Suprapubic skin (tissue), 4 donors: Measurements from ENCODE around the gene GOLGA8R. TPM values are rescaled to one million over a fixed set of nuclear protein-coding genes. Genes with fewer than 3 reads are reported as not detected.
A peak's percentile ranks its signal among the peaks of the same experiment; 100 is the strongest.
"Not testable (repeated sequence)": the region's sequence is repeated elsewhere in the genome, so short reads cannot be mapped to it uniquely, and the experiment has no call there.

Source experiments
- DNase-seq, 2 donors: peaks; one replicate each; pipeline ENCODE4 v3.0.0-alpha.2; 2019; ENCODE audit warnings: low spot score in 2 of 2
- H3K27ac ChIP-seq: fragments of 200-600 bp; sonication (generic); one replicate; pipeline ENCODE4 v1.5.1; 2019
- H3K27me3 ChIP-seq: fragments of 200-600 bp; sonication (generic); one replicate; pipeline ENCODE4 v1.5.1; 2019
- H3K36me3 ChIP-seq: fragments of 200-600 bp; sonication (generic); one replicate; pipeline ENCODE4 v1.5.1; 2019
- H3K4me1 ChIP-seq: fragments of 200-600 bp; sonication (generic); one replicate; pipeline ENCODE4 v1.5.1; 2019
- H3K4me3 ChIP-seq: fragments of 200-600 bp; sonication (generic); one replicate; pipeline ENCODE4 v1.5.1; 2019; ENCODE audit warnings: mild to moderate bottlenecking
- H3K9me3 ChIP-seq: fragments of 200-600 bp; sonication (generic); one replicate; pipeline ENCODE4 v1.5.1; 2019
- WGBS: methylation state at CpG from one replicate; pipeline ENCODE4 v1.1.5; 2018; 5-methylcytosine and 5-hydroxymethylcytosine counted together
- total RNA-seq, 4 donors: library from RNA; depleted of rRNA; stranded (reverse); fragments of >200 nt; gene quantifications; one replicate each; pipeline ENCODE4 v1.1.0, GENCODE V29; 2016
- TF ChIP-seq, protein P1 (sequence below), 2 donors: fragments of 200-600 bp in 1 of 2; fragments of 450-650 bp in 1 of 2; sonication (generic) in 1 of 2; IDR thresholded peaks; one replicate each; pipeline ENCODE4 v1.5.1; 2016 to 2019; ENCODE audit warnings: antibody characterized with exemption in 2 of 2, mild to moderate bottlenecking in 1 of 2, moderate library complexity in 1 of 2

GOLGA8R gene, protein sequence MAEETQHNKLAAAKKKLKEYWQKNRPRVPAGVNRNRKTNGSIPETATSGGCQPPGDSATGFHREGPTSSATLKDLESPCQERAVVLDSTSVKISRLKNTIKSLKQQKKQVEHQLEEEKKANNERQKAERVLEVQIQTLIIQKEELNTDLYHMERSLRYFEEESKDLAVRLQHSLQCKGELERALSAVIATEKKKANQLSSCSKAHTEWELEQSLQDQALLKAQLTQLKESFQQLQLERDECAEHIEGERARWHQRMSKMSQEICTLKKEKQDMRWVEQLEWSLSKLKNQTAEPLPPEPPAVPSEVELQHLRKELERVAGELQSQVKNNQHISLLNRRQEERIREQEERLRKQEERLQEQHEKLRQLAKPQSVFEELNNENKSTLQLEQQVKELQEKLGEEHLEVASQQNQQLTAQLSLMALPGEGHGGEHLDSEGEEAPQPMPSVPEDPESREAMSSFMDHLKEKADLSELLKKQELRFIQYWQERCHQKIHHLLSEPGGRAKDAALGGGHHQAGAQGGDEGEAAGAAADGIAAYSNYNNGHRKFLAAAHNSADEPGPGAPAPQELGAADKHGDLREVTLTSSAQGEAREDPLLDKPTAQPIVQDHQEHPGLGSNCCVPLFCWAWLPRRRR
- 10 to 100 TPM in 1 of 4 donors, 1 to 10 TPM in 2, not detected in 1; 1.9 to 11.9 (median 3.0) TPM for total RNA-seq

DNA sequence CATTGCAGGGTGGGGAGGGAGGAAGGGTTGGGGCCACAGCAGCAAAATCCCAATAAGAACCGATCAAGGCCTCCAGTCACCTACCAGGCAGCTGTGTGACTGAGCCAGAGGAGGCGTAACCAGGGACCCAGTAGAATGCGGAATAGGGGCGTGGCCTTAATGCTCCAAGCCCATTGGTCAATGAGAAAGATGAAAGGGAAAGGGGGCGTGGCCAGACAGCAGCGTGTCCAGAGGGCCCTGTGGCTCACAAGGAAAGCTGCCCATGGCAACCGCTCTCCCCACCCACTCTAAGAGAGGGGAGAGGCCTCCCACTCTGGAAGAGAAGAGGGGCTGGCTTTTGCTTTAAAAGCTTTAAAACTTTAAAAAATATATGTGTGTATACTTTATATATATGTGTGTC, at the start of gene GOLGA8R:
Gene GOLGA8R, minus strand, starts transcription at position 101 of the 400 bp plus-strand sequence. Its CDS starts 98 bp downstream, at position 3.
- not testable (repeated sequence) for DNase-seq, H3K4me3 ChIP-seq, H3K36me3 ChIP-seq, H3K9me3 ChIP-seq, H3K4me1 ChIP-seq, H3K27ac ChIP-seq, H3K27me3 ChIP-seq
- WGBS: no CpG with 5 or more reads among the region's 7 CpGs

DNA sequence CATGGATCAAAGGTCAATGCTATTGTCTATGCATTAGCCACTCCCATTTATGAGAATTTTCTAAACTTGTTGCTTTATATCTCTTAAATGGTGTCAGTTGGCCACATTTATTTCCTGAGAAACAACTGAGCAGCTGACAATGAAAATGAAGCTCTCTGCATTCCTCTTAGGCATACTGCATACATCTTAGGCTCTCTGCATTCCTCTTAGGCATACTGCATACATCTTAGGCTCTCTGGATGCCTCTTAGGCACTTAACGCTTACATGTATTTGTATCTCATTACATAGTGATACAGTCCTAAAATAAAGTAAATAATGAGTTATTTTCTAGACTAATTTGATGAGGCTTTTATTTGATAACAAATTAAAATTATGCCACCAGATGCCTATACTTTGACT, 49.8 kb upstream of the GOLGA8R start:
- H3K36me3 ChIP-seq, H3K27me3 ChIP-seq, DNase-seq, H3K27ac ChIP-seq, H3K4me3 ChIP-seq, H3K4me1 ChIP-seq, H3K9me3 ChIP-seq: not testable (repeated sequence)
- WGBS: no CpG with 5 or more reads among the region's 1 CpG

DNA sequence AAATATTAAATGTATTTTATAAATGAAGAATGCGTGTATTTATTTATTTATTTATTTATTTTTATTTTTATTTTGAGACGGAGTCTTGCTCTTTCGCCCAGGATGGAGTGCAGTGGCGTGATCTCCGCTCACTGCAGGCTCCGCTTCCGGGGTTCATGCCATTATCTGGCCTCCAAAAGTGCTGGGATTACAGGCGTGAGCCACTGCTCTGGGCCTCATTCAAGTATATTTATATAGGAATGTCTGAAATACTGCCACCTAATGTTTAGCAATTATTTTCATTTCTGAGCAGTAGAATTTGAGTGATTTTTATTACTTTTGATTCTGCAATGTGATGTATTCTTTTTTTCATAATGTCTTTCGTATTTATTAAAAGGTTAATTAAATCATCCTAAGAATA, 48.1 kb upstream of the GOLGA8R start:
- not testable (repeated sequence) for H3K4me1 ChIP-seq, H3K27me3 ChIP-seq, DNase-seq, H3K27ac ChIP-seq, H3K4me3 ChIP-seq, H3K36me3 ChIP-seq, H3K9me3 ChIP-seq
- WGBS: no CpG with 5 or more reads among the region's 9 CpGs

DNA sequence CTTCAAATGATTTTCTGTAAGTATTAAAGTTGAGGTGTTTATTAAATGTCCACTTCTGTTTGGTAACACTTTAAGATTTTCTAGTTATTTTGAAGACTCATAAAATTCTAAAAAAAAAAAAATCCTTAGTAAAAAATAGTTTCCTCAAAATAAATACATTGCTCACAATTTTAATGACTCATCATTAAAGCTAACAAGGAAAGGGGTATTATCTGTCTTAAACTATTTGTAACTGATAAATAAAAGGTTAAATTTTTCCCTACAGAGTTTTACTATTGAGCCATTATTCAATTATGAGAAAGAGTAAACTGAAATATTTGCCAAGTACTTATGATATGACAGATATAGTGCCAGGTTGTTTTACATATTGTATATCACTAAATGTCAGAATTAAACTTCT, 38.6 kb upstream of the GOLGA8R start:
- not testable (repeated sequence) for H3K4me3 ChIP-seq, H3K27me3 ChIP-seq, H3K4me1 ChIP-seq, H3K36me3 ChIP-seq, H3K9me3 ChIP-seq, DNase-seq, H3K27ac ChIP-seq

DNA sequence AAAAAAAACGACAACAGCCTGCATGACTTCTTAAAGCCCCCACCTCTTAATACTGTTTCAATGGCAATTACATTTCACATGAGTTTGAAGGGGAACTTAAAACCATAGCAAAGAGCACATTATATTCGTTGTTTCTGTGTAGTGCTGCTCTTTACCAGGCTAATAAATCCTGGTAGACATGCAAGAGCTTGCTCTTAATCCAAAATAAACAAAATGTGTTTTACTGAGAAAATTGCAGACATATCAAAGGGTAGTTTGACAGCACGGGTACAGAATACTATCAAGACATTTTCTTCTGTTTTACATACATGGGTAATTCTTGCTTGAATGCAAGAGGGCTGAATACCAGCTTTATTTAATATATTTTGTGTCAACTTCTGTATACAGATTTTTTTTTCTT, 24.3 kb upstream of the GOLGA8R start:
- H3K4me3 ChIP-seq, H3K36me3 ChIP-seq, DNase-seq, H3K27me3 ChIP-seq, H3K4me1 ChIP-seq, H3K27ac ChIP-seq, H3K9me3 ChIP-seq: not testable (repeated sequence)
- WGBS: 25% methylated on average over 1 of the region's 3 CpGs

DNA sequence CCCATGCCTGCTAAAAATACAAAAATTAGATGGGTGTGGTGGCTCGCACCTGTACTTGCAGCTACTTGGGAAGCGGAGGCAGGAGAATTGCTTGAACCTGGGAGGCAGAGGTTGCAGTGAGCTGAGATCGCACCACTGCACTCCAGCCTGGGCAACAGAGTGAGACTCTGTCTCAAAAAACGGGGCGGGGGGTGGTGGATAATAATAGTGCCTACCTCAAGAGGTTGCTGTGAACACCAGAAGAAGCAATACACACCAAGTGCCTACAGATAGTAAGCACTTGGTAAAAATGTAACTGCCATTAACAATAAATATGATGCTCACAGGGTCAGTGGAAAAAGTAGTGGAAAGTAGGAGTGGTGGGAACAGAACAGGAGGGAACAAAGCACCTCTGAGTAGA, 21.8 kb upstream of the GOLGA8R start:
- H3K9me3 ChIP-seq, H3K27me3 ChIP-seq, H3K36me3 ChIP-seq, H3K27ac ChIP-seq, H3K4me3 ChIP-seq, H3K4me1 ChIP-seq: not testable (repeated sequence)
- DNase-seq: peak in 1 of 2 donors; percentile 20
- WGBS: 97% methylated on average over 4 of the region's 5 CpGs

DNA sequence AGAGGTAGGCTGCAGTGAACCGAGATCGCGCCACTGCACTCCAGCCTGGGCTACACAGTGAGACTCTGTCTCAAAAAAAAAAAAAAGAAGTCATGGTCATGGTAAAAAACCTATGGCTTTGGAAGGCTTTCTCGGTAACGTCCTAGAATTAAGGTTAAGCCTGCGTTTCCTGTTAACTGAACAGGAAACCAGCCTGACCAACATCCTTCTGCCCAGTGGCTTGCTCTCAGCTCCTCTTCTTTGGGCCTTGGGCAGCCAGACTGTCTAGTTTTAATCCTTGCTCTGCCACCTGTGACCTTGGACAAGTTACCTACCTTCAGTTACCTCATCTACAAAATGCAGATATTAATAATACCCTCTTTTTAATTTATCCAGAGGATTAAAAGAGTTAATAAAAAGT, 6.7 kb upstream of the GOLGA8R start:
- H3K4me3 ChIP-seq, DNase-seq, H3K4me1 ChIP-seq, H3K27ac ChIP-seq, H3K27me3 ChIP-seq, H3K9me3 ChIP-seq, H3K36me3 ChIP-seq: not testable (repeated sequence)
- 89% methylated on average over 6 of the region's 6 CpGs for whole genome bisulfite sequencing

DNA sequence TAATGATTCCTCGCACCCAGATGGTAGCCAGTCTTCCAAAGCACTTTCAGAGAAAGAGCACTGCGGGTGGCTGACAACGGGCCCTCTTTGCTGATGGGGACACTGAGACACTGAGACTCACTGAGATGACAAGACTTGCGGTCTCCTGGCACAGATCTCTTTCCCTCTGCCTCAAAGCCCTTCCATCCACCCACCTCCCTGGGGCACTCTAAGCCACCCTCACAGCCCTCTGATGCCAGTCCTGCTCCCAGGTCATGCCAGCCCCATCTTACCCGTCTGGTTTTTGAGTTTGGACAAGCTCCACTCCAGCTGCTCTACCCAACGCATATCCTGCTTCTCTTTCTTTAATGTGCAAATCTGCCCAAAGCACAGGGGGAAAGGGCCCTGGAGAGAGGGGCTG, 6.4 kb downstream of the GOLGA8R start:
- H3K9me3 ChIP-seq, H3K4me3 ChIP-seq, H3K36me3 ChIP-seq, H3K4me1 ChIP-seq, H3K27me3 ChIP-seq, H3K27ac ChIP-seq: not testable (repeated sequence)
- WGBS: 77% methylated on average over 5 of the region's 6 CpGs
- DNase-seq: peak; percentile 19 to 62

DNA sequence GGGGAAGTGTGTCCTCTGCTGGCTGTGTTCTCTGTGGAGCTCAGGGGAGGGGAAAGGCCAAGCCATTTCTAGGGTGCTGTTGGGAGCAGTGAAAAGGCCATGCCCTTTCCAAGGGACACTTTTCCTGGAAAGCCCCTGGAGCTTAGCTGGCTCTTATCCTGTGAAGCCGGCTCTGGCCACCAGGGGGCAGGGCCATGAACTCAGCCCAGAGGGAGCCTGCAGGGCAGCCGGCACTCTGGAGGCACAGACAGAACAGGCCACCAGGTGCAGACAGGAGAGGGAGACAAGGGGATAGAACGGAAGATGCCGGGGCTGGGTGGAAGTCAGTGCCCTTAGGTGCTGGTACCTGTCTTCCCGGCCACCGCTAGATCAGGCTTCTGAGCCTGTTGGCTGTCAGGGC, 15.1 kb downstream of the GOLGA8R start:
- TF ChIP-seq, protein P1, sequence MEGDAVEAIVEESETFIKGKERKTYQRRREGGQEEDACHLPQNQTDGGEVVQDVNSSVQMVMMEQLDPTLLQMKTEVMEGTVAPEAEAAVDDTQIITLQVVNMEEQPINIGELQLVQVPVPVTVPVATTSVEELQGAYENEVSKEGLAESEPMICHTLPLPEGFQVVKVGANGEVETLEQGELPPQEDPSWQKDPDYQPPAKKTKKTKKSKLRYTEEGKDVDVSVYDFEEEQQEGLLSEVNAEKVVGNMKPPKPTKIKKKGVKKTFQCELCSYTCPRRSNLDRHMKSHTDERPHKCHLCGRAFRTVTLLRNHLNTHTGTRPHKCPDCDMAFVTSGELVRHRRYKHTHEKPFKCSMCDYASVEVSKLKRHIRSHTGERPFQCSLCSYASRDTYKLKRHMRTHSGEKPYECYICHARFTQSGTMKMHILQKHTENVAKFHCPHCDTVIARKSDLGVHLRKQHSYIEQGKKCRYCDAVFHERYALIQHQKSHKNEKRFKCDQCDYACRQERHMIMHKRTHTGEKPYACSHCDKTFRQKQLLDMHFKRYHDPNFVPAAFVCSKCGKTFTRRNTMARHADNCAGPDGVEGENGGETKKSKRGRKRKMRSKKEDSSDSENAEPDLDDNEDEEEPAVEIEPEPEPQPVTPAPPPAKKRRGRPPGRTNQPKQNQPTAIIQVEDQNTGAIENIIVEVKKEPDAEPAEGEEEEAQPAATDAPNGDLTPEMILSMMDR (IDR thresholded peaks at IDR 0.05): peak in 1 of 2 donors; percentile 44
- no CpG with 5 or more reads among the region's 6 CpGs for WGBS
- DNase-seq: peak in 1 of 2 donors; percentile 36
- not testable (repeated sequence) for H3K27me3 ChIP-seq, H3K4me3 ChIP-seq, H3K9me3 ChIP-seq, H3K27ac ChIP-seq, H3K36me3 ChIP-seq, H3K4me1 ChIP-seq

DNA sequence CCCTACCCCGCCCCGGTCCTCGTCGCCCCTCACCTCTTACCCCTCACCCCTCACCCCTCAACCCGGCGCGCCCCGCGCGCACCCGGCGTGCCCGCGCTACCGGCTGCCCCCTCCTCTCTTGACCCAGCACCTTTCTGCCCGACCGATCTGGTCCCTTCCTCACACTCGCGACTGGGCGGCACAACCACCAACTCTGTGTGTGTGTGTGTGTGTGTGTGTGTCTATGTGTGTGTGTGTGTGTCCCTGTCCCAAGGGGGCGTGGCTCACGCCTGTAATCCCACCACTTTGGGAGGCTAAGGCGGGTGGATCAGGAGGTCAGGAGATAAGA, 20.4 kb downstream of the GOLGA8R start:
- H3K27me3 ChIP-seq, H3K4me3 ChIP-seq, H3K36me3 ChIP-seq, H3K9me3 ChIP-seq, H3K4me1 ChIP-seq, DNase-seq, H3K27ac ChIP-seq: not testable (repeated sequence)
- no CpG with 5 or more reads among the region's 23 CpGs for WGBS

DNA sequence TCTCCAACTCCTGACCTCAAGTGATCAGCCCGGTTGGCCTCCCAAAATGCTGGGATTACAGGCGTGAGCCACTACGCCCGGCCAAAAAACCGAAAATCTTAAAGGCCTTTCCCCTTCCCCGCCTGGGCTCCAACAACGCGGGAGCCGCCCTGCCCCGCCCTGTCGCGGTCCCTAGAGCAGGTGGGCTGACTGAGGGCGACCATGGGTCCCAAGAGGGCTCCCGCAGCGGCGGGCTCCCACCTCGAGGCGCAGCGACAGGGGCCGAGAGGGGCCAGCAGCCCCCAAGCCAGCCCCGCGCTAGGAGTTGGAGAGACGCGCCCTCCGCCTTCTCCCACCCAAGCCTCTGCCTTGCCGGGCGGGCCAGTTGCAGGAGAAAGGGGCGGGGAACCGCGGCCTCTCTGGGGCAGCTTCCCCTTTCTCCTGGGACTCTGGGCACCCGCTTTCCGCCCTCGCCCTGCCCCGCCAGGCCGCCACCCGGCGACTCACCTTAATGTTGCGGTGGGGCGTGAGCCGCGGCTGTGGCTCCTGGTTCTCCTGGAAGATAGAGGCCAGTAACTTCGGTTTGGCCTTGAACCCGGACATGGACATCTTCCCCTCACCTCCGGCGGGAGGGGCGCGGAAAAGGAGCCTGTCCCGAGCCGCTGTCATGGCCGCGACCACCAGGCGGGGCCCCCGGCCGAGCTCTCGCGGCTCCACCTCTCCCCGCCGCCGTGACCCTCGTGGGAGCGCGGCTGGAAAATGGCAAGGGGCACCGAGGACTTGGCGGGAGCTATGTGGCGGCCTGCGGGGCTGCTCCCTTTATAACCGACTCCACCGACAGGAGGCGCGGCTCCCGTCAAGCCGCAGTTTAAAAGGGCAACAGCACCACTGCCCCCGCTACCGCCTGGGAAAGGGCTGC, 21.0 kb downstream of the GOLGA8R start, which contains the start of gene CHRFAM7A:
Gene CHRFAM7A, minus strand, starts transcription at position 775 of the 898 bp plus-strand sequence. CDS start 10,189 bp downstream, outside the sequence.
- DNase-seq: not testable (repeated sequence)
- WGBS: no CpG with 5 or more reads among the region's 74 CpGs

DNA sequence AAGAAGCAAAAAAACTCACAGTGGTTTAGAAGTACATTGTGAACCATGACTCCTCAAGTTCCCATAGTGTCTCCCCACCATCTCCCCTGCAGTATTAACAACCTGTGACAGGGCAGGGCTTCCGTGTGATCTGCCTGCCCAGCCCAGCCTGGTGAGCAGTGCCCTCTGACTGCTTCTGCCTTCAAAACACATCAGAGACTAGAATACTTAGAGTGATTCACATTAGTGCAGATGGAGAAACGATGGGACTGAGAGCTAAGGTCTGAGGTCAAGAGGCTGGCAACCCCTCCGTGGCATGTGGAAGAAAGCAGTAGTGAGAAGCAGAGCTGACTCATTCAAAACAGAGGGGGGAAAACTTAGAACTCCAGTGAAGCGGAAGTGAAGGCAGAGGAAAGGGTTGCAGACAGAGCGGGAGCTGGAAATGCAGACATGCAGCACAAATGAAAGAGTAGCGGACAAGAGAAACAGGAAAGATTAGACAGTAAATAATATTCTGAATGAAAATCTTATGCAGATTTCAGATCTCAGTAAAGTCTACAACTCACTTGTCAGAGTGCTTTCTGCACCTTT, 27.7 kb downstream of the GOLGA8R start:
- H3K4me3 ChIP-seq, H3K36me3 ChIP-seq, H3K9me3 ChIP-seq, H3K27me3 ChIP-seq, H3K27ac ChIP-seq, DNase-seq, H3K4me1 ChIP-seq: not testable (repeated sequence)
- WGBS: no CpG with 5 or more reads among the region's 6 CpGs

More for the DNA sequence above, 21.0 kb downstream of the GOLGA8R start, which contains the start of gene CHRFAM7A:
- H3K36me3 ChIP-seq, H3K4me3 ChIP-seq, H3K27me3 ChIP-seq, H3K9me3 ChIP-seq, H3K4me1 ChIP-seq, H3K27ac ChIP-seq: not testable (repeated sequence)
